Measurements from ENCODE around the gene ZBTB16. TPM values are rescaled to one million over a fixed set of nuclear protein-coding genes. Genes with fewer than 3 reads are reported as not detected.

ZBTB16 gene
- total RNA-seq, 2 experiments from 2014 or later = 11.0 to 11.8 TPM

GRCh38 chr11:114108501-114109205 is 49.1 kb downstream of the ZBTB16 start:
- POLR2A ChIA-PET = interaction anchor here (0.6 to 1.8 kb wide), 4 partner anchors 46 to 107 kb away, joined by 3 to 4 read pairs (median 3); partner anchors contain the start of gene ZBTB16
- Mint-ChIP-seq H3K36me3 (ENCODE audit: low read depth) (no peaks in the 10 kb centered on the region), H3K4me1 (peaks cover 34% of the 10 kb centered on the region), H3K4me3 (no peak overlapping the region), H3K9me3 (no peaks in the 10 kb centered on the region), H3K27me3 (peaks cover 47% of the 10 kb centered on the region), H3K27ac (no peak overlapping the region)
- CTCF ChIA-PET = interaction anchor here (2.5 kb wide), 1 partner anchor 153 kb away, joined by 8 read pairs; no protein-coding TSS in a partner anchor
- DNase-seq = no peak

- CTCF ChIA-PET = no interaction called here
These were observed 49.9 kb downstream of the ZBTB16 start for GRCh38 chr11:114109206-114110090.

GRCh38 chr11:114110123-114110522 is 50.6 kb downstream of the ZBTB16 start:
- peaks cover 57% of the 10 kb centered on the region for H3K27me3 Mint-ChIP-seq
- POLR2A ChIA-PET = no interaction called here
- DNase-seq = no peak
- peaks cover 21% of the 10 kb centered on the region for H3K4me1 Mint-ChIP-seq
- no peak overlapping the region for H3K4me3 Mint-ChIP-seq
- H3K27ac Mint-ChIP-seq = no peak overlapping the region
- no peaks in the 10 kb centered on the region for H3K36me3 Mint-ChIP-seq (ENCODE audit: low read depth)
- CTCF ChIA-PET = interaction anchor here (1.0 kb wide), 1 partner anchor 151 kb away, joined by 3 read pairs; no protein-coding TSS in a partner anchor
- no peaks in the 10 kb centered on the region for H3K9me3 Mint-ChIP-seq

More at GRCh38 chr11:114109206-114110090, 49.9 kb downstream of the ZBTB16 start:
- DNase-seq = no peak
- H3K4me3 Mint-ChIP-seq = no peak overlapping the region
- POLR2A ChIA-PET = interaction anchor here (1.8 kb wide), 1 partner anchor 106 kb away, joined by 4 read pairs; no protein-coding TSS in a partner anchor
- H3K27ac Mint-ChIP-seq = no peak overlapping the region
- H3K4me1 Mint-ChIP-seq = peaks cover 26% of the 10 kb centered on the region
- peaks cover 53% of the 10 kb centered on the region for H3K27me3 Mint-ChIP-seq
- H3K9me3 Mint-ChIP-seq = no peaks in the 10 kb centered on the region
- H3K36me3 Mint-ChIP-seq (ENCODE audit: low read depth) = no peaks in the 10 kb centered on the region

- no peak overlapping the region for H3K4me3 Mint-ChIP-seq
- H3K36me3 Mint-ChIP-seq (ENCODE audit: low read depth) = no peaks in the 10 kb centered on the region
- peaks cover 17% of the 10 kb centered on the region for H3K4me1 Mint-ChIP-seq
- H3K9me3 Mint-ChIP-seq = no peaks in the 10 kb centered on the region
- no peak overlapping the region for H3K27ac Mint-ChIP-seq
- ChIA-PET POLR2A (no interaction called here), CTCF (interaction anchor here (1.0 kb wide), 1 partner anchor 150 kb away, joined by 3 read pairs; no protein-coding TSS in a partner anchor)
- peaks cover 65% of the 10 kb centered on the region for H3K27me3 Mint-ChIP-seq
- no peak for DNase-seq
These were observed 51.7 kb downstream of the ZBTB16 start for GRCh38 chr11:114110952-114111947.

GRCh38 chr11:114115451-114115928 is 56.0 kb downstream of the ZBTB16 start:
- H3K4me1 Mint-ChIP-seq = peaks cover 9% of the 10 kb centered on the region
- no peak for DNase-seq
- no peak overlapping the region for H3K4me3 Mint-ChIP-seq
- peaks cover 65% of the 10 kb centered on the region for H3K27me3 Mint-ChIP-seq
- no peaks in the 10 kb centered on the region for H3K9me3 Mint-ChIP-seq
- ChIA-PET CTCF (no interaction called here), POLR2A (no interaction called here)
- no peaks in the 10 kb centered on the region for H3K36me3 Mint-ChIP-seq (ENCODE audit: low read depth)
- H3K27ac Mint-ChIP-seq = no peak overlapping the region

- Mint-ChIP-seq H3K36me3 (ENCODE audit: low read depth) (no peaks in the 10 kb centered on the region), H3K4me3 (no peak overlapping the region), H3K27me3 (peaks cover 57% of the 10 kb centered on the region), H3K27ac (no peak overlapping the region), H3K4me1 (peaks cover 7% of the 10 kb centered on the region), H3K9me3 (no peaks in the 10 kb centered on the region)
- POLR2A ChIA-PET = no interaction called here
- DNase-seq = no peak
- CTCF ChIA-PET = interaction anchor here (0.8 to 1.3 kb wide), 2 partner anchors 81 to 145 kb away, joined by 3 to 4 read pairs; no protein-coding TSS in a partner anchor
These were observed 56.8 kb downstream of the ZBTB16 start for GRCh38 chr11:114116357-114116756.

GRCh38 chr11:114116800-114117199 is 57.3 kb downstream of the ZBTB16 start:
- Mint-ChIP-seq H3K4me3 (no peak overlapping the region), H3K9me3 (no peaks in the 10 kb centered on the region), H3K27me3 (peaks cover 52% of the 10 kb centered on the region), H3K36me3 (ENCODE audit: low read depth) (no peaks in the 10 kb centered on the region), H3K4me1 (peaks cover 3% of the 10 kb centered on the region), H3K27ac (no peak overlapping the region)
- CTCF ChIA-PET = interaction anchor here (0.8 to 1.3 kb wide), 2 partner anchors 81 to 144 kb away, joined by 3 to 4 read pairs; no protein-coding TSS in a partner anchor
- POLR2A ChIA-PET = no interaction called here
- DNase-seq = no peak

GRCh38 chr11:114120606-114121005 is 61.1 kb downstream of the ZBTB16 start:
- peaks cover 3% of the 10 kb centered on the region for H3K4me1 Mint-ChIP-seq
- no peaks in the 10 kb centered on the region for H3K9me3 Mint-ChIP-seq
- ChIA-PET CTCF (no interaction called here), POLR2A (no interaction called here)
- no peak for DNase-seq
- no peak overlapping the region for H3K27ac Mint-ChIP-seq
- H3K27me3 Mint-ChIP-seq = peaks cover 30% of the 10 kb centered on the region
- no peaks in the 10 kb centered on the region for H3K36me3 Mint-ChIP-seq (ENCODE audit: low read depth)
- H3K4me3 Mint-ChIP-seq = no peak overlapping the region

- no peaks in the 10 kb centered on the region for H3K36me3 Mint-ChIP-seq (ENCODE audit: low read depth)
- DNase-seq = no peak
- no peaks in the 10 kb centered on the region for H3K9me3 Mint-ChIP-seq
- H3K27me3 Mint-ChIP-seq = peaks cover 29% of the 10 kb centered on the region
- peaks cover 3% of the 10 kb centered on the region for H3K4me1 Mint-ChIP-seq
- CTCF ChIA-PET = no interaction called here
- H3K27ac Mint-ChIP-seq = no peak overlapping the region
- no peak overlapping the region for H3K4me3 Mint-ChIP-seq
- POLR2A ChIA-PET = no interaction called here
These were observed 61.6 kb downstream of the ZBTB16 start for GRCh38 chr11:114121138-114121537.

- Mint-ChIP-seq H3K36me3 (ENCODE audit: low read depth) (peaks cover 5% of the 10 kb centered on the region), H3K27ac (no peak overlapping the region), H3K4me1 (peaks cover under 1% of the 10 kb centered on the region), H3K27me3 (peaks cover 25% of the 10 kb centered on the region), H3K9me3 (no peaks in the 10 kb centered on the region), H3K4me3 (no peak overlapping the region)
- no peak for DNase-seq
- ChIA-PET POLR2A (no interaction called here), CTCF (no interaction called here)
These were observed 62.4 kb downstream of the ZBTB16 start for GRCh38 chr11:114121804-114122504.

- no peak for DNase-seq
- Mint-ChIP-seq H3K4me1 (no peaks in the 10 kb centered on the region), H3K27me3 (peaks cover 18% of the 10 kb centered on the region), H3K27ac (no peak overlapping the region), H3K4me3 (no peak overlapping the region), H3K36me3 (ENCODE audit: low read depth) (peaks cover 5% of the 10 kb centered on the region), H3K9me3 (no peaks in the 10 kb centered on the region)
- CTCF ChIA-PET = no interaction called here
- POLR2A ChIA-PET = no interaction called here
These were observed 63.2 kb downstream of the ZBTB16 start for GRCh38 chr11:114122686-114123085.
